Measurements from ENCODE around the gene TSPO.
A peak's percentile ranks its signal among the peaks of the same experiment; 100 is the strongest.

TSPO gene

GRCh38 chr22:43179911-43180195 lies 28.5 kb downstream of the TSPO start:
- DNase-seq: no peak

- no peak for DNase-seq
Observed at GRCh38 chr22:43180670-43181069, 29.3 kb downstream of the TSPO start.

- DNase-seq: no peak
Observed at GRCh38 chr22:43181321-43182076, 30.1 kb downstream of the TSPO start.

- DNase-seq: no peak
Observed at GRCh38 chr22:43182118-43182517, 30.8 kb downstream of the TSPO start.

- DNase-seq: no peak
Observed at GRCh38 chr22:43182726-43183125, 31.4 kb downstream of the TSPO start.

- no peak for DNase-seq
Observed at GRCh38 chr22:43183496-43184277, 32.3 kb downstream of the TSPO start.

GRCh38 chr22:43185860-43186261 lies 34.5 kb downstream of the TSPO start:
- DNase-seq: no peak

- DNase-seq: no peak
Observed at GRCh38 chr22:43186272-43187170, 35.2 kb downstream of the TSPO start, which contains the start of gene TTLL12. TSS of gene TTLL12 (minus strand) at chr22:43187134. CDS start at chr22:43187069, 65 bp downstream.

GRCh38 chr22:43187171-43188099 lies 36.1 kb downstream of the TSPO start:
- peak; percentile 56 for DNase-seq

- DNase-seq: no peak
Observed at GRCh38 chr22:43188829-43189545, 37.6 kb downstream of the TSPO start.

GRCh38 chr22:43191831-43192230 lies 40.5 kb downstream of the TSPO start:
- no peak for DNase-seq

- no peak for DNase-seq
Observed at GRCh38 chr22:43197271-43197941, 46.0 kb downstream of the TSPO start.

GRCh38 chr22:43198126-43198525 lies 46.8 kb downstream of the TSPO start:
- no peak for DNase-seq

GRCh38 chr22:43198936-43199335 lies 47.6 kb downstream of the TSPO start:
- DNase-seq: no peak

- no peak for DNase-seq
Observed at GRCh38 chr22:43199541-43199940, 48.2 kb downstream of the TSPO start.

- no peak for DNase-seq
Observed at GRCh38 chr22:43200031-43200430, 48.7 kb downstream of the TSPO start.

GRCh38 chr22:43200555-43200954 lies 49.2 kb downstream of the TSPO start:
- no peak for DNase-seq

GRCh38 chr22:43201486-43202219 lies 50.3 kb downstream of the TSPO start:
- no peak for DNase-seq

- no peak for DNase-seq
Observed at GRCh38 chr22:43202326-43202725, 51.0 kb downstream of the TSPO start.

GRCh38 chr22:43202756-43203410 lies 51.5 kb downstream of the TSPO start:
- DNase-seq: no peak
